GM18858 (cell line): ENCODE measurements around the gene FNDC5.

Experiments
- ATAC-seq: cut with Tn5 transposase; IDR thresholded peaks from one replicate; pipeline ENCODE4 v1.9.1; 2021; ENCODE audit not compliant: unreplicated experiment

The FNDC5 gene

DNA sequence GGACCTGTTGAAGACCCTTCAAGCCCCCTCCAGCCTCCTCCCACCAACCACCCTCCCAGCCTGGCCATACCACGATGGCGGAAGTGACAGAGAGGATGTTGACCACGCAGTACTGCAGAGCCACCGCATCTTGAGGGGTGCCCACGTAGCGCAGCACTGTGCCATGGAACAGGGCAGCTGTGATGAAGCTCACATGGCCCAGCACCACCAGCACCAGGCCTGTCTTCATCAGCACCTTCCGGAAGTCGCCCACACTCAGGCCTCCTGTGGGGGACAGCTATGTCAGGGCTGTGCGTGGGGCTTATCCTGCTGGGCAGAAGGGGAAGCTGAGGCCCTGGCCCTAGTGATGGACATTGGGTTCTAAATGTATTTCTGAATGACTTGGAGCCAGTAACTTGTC, 27.3 kb upstream of the FNDC5 start:
- no peak for ATAC-seq

DNA sequence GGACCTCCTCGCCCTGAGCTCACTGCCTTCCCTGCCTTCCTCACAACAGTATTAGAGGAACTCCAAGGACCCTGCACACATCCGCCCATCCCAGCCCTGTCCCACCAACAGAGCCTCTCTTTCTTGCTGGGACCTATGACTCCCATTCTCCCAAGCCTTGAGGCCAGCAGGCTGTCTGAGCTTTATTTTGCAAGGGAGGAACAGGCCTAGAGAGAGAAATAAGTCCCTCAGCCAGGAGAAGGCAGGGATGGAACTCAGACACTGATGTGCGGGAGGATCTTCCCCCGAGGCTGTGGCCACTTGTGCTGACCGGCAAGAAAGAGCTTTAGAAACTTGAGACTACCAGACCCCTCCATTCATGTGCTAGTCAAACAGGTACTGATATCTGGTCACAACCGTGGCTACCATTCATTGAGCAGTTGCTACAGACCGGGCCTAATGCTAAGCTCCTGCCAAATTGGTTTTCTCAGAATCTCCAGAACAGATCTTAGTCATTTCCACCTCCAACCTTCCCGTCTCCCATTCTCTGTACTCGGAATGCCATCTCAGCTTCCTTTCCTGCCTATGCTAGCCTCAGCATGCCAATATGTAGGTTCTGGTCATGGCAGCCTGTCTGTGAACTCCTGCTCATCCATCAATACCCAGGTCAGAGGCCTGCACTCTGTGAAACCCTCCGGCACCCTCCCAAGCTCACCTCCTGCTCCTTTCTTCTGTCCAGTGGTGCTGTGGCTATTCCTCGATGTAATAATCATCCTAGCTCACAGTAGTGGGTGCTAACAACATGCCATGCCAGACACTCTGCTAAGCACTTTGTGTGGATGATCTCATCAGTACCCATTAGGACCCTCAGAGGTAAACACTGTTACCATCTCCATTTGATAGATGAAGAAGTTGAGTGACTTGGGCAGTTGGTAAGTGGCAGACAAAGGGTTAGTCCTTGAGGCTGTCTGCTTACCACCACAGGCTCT, 26.7 kb upstream of the FNDC5 start:
- no peak for ATAC-seq

DNA sequence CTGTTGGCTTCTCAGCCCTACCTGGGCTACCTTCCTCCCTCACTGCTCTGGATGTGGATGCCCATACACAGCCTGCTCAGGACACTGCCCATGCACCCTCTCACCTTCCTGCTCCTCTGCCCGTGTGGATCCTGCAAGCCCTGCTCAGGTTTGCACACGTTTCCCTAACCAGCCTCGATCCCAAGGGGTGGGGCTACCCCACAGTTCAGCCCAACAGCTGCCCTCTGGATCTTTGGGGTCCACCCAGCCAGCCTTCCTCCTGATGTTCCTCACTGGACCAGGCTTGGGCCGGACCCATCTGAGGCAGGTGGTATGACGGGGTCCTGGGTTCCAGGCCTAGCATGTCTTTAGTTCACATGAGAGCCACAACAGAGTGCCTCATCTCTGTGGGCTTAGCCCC, 25.7 kb upstream of the FNDC5 start:
- ATAC-seq: no peak

DNA sequence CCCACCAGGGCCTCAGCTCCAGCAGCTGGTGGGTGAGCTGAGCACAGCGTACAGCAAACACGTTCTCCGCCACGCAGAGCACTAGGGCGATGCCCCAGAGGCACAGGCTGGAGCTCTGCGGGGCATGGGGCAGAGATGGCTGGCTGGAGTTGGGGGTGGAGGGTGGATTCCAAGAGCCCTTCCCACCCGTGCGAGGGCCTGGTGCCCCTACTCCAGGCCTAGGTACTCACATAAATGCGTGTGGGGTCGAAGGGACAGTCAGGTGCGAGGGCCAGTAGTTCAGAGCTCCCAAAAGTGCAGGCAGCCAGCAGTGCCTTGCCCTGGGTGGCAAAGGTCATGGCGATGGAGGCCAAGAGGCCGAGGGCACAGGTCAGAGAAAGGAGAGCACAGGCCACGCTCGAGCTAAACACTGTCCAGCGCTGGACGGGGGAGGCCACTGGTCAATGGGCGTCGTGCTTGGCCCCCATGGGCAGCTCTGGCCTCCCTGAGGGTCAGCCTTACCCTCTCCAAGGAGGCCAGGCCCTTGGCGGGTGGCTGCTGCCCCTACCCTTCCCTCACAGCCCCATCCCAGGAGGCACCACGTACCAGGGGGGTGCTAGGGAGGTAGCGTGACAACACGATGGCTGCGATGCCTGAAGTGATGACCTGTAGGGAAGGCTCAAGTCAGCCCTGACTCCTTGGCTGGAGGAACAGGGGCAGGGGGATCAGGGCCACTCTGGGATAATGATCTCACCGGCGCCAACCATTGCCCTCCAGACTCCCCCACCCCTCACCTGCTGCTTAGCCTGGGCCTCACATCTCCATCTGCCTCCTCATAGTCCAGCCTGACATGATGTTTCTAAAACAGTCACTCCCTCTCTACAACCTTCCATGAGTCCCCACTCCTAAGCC, 24.9 kb upstream of the FNDC5 start:
- no peak for ATAC-seq

DNA sequence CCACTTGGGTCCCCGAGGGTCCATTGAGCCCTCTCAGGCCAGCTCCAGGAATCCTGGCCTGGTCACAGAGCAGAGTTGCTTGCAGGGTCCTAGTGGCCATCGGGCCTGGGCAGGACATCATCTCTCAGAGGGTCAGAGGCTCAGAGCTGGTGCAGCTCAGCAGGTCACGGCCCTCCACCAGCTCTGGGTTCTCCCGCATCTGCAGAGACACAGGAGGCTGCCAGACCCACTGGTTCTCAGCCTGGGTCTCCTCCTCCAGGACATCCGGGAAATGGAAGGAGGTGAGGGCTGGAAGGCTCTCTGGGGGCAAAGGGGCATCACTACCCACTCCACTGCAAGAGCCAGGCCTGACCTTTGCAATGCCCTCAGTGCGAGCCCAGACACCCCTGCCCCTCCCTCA, 24.0 kb upstream of the FNDC5 start:
- ATAC-seq: no peak

DNA sequence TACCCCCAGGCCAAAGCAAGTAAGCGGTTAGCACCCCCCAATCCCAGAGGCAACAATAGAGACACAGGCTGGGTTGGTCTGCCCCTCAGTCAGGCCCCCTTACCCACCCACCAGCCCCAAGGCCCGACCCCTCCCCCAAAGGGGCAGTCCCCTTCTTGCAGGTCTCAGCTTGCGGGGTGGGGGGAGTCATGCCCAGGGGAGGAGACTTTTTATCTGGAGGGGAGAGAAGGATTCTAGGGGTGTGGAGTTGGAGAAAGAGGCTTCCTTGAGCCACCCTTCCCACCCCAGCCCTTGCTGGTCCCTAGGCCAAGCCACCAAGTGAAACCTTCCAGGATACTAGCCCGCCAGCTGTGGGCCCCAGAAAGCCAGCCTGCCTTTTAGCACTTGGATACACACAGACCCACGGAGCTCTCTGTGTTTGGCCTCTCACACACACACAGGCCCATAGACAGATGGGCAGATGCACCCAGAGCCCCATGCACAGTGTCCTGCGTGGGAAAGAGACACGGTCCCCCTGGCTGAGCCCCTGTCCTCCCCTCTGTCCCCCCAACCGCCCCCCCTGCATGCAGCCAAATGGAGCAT, 23.4 kb upstream of the FNDC5 start:
- ATAC-seq: no peak

DNA sequence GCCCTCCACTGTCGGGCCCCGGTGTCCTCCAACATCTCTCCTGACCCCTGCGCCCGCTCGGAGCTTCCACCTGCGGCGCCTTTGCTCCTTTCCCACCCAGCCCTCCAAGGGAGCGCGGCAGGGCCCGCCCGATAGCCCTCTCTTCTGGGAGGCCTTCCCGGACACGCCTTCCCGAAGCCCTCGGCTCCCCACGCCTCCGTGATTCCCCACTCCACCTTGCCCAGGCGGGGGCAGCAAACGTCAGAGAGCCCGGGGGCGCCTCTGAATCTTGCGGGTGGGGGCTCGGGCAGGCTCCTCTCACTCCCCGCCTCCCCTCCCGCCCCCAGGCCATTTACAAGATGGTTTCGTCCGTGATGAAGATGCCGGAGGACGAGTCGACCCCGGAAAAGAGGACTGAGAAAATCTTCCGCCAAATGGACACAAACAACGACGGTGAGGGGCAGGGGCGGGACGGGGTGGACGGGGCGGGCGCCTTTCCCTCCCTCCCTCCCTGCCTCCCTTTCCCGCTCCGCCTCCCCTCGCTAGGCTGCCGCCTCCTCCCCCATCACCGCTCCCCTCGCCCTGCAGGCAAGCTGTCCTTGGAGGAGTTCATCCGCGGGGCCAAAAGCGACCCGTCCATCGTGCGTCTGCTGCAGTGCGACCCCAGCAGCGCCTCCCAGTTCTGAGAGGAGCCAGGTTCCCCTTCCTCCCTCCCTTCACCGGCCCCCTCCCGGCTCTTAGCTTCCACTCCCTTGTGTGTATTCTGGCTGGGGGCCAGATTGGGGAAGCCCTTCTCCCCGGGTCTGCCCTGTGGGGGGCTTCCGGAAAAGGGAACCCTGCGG, 22.7 kb upstream of the FNDC5 start:
- no peak for ATAC-seq

DNA sequence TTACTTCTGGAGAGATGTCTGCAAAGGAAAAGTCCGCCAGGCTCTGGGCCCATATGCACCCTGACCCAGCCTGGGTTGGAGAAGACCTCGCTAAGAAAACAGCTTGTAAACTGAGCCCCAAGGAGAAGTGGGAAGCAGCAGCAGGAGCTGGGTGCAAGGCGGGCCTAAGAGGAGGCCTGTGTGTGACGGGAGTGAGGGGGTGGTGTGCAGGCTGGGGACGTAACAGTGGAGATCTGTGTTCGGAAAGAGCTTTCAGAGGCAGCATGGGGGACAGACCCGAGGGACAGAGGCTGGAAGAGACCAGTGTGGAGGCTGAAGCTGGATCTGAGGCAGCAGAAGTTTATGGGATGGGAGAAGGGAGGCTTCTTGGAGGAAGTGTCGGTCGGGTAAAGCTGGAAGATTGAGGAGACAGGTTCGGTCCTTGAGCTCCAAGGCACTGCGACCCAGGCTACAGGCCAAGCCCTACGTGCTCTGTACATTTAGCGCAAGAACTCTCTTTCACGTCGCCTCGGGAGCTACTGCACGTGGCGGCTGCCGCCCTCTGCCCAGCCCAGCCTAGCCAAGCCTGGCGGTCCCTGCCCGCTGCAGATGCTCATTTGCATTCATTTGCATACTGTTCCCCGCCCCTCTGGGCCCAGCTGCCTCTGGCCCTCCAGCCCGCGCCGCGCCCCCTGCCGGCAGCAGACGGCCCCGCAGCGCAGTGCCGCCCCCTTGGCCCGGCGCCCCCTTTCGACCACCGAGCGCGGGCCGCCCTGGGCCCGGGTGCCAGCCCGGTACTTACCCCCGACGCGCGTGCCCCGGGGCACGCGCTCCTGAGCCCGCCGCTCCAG, 21.9 kb upstream of the FNDC5 start:
- ATAC-seq: no peak

DNA sequence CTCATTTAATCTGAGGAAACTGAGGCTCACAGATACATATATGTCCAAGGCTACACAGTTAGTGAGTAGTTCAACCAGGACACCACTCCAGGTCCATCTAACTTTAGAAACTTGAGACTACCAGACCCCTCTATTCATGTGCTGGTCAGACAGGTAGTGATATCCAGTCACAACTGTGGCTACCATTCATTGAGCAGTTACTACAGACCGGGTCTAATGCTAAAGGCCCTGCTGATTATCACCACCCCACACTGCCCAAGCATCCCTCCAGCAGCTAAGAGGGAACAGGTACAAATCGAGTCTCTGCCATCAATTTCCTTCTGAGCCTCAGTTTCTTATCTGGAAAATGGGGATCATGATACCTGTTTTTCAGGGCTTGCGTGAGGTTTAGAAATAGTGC, 20.9 kb upstream of the FNDC5 start:
- ATAC-seq: no peak

DNA sequence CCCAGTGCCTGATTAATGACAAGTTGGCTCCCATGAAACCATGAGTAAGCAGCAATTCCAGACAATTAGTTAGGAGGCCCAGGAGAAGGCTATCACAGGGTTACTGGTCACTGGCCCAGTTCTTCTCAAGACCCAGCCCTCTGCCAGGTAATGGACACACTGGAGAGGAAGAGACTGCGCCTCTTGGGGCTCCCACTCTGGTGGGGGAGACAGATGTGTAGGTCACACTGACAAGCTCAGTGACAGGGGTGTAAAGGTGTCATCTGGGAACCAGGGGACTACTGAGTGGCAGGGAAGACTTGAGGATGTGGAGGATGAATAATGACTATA, 20.5 kb upstream of the FNDC5 start:
- no peak for ATAC-seq

DNA sequence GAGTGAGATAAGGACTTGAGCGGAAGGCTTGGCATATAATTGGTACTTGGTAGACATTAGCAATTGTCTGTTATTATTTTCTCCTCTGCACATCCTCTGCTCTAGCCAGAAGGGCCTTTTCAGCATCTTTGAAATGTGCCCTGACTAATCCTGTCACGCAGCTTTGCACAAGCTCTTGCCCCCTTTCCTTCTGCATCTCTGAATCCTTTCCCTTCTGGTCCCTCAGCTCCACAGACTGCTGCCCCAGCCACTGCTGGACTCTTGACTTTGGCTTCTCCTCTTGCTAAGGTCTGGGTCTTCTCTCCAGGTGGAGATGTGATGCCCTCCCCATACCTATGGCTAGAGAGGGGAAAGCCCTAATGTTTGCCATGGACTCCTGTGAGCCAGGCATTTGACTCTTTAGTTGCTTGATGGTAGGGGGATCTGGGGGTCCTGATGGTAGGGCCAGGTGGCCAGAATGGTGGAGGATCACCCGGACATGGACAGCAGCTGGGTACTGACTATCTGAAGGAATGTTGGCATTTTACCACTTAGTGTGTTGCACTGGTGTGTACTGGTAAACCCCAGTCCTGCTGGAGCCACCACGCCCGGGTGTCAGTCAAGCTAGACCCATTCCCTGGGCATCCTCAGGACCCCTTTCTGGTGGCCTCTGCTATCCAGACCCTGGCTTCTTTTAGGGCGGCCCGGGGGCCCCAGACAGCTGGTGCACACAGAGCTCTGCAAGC, 20.0 kb upstream of the FNDC5 start:
- no peak for ATAC-seq

DNA sequence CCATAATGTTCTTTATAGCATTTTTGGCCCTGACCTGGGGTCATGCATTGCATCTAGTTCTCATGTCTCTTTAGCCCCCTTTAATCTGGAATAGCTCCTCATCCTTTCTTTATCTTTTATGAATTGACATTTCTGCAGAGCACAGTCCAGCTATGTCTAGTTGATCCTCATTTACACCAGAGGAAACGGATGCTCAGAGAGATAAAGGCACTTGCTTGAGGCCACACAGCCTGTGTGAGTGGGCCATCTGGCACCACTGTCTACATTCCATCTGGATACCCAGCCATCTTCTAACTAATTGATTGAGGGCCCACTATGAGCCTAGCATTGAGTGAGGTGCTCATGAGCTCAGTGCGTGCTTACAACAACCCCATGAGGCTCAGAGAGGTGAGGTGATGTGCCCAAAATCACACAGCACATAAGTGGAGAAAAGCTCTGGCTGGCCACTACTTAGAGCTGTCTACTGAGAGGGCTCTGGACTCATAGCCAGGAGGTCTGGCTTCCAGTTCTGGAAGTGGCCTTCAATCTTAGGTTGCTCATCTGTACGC, 19.1 kb upstream of the FNDC5 start:
- ATAC-seq: no peak

DNA sequence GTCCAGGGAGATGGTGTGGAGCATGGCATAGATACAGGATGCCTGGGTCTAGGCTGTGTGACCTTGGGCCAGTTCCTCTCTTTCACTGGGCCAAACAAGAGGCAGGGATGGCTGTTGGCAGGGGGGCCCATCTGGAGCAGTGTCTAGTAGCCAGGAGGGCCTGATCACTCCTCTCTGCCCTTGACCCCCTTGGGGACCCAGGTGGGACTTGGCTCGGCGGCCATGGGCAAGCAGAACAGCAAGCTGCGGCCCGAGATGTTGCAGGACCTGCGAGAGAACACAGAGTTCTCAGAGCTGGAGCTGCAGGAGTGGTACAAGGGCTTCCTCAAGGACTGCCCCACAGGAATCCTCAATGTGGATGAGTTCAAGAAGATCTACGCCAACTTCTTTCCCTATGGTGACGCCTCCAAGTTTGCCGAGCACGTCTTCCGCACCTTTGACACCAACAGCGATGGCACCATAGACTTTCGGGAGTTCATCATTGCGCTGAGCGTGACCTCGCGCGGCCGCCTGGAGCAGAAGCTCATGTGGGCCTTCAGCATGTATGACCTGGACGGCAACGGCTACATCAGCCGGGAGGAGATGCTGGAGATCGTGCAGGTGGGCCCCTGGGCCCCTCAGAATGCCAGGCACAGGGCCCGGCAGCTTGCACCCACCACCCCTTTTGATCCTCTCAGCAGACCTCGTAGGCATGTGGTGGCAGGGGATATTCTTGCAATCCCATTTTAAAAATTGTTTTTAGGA, 18.1 kb upstream of the FNDC5 start:
- no peak for ATAC-seq

DNA sequence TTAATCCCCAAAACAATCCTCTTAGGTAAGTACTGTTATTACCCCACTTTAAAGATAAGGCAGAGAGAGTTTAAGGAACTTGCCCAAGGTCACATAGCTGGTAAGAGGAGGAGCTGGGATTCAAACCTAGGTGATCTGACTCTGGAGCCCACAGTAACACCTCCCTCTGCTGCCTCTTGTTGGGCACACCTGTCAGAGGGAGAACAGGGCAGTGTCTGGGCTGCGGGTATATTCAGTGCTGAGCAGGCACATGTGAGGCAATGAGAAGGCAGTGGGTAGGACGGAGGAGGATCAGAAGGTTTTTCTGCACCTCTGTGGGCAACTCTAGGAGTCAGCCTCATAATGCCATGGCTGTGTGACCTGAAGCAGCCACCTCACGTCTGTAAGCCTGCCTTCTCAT, 17.4 kb upstream of the FNDC5 start:
- no peak for ATAC-seq

DNA sequence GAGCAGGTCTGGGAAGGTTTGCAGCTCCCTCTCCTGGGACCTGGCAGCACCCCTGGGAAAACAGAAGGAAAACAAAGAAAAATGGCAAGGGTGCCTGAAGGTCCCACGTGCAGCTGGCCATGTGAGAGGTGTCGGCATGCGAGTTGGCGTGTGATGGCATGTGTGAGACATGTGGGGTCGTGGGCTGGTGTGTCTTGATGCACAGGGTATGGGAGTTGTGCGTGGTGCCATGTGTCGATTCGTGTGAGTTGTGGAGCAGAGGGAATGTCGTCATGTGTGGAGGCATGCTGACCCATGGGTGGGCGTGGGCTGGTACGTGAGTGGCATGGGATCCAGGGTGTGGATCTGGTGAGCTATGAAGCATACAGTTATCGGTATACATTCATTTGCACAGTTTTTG, 16.9 kb upstream of the FNDC5 start:
- ATAC-seq: no peak

DNA sequence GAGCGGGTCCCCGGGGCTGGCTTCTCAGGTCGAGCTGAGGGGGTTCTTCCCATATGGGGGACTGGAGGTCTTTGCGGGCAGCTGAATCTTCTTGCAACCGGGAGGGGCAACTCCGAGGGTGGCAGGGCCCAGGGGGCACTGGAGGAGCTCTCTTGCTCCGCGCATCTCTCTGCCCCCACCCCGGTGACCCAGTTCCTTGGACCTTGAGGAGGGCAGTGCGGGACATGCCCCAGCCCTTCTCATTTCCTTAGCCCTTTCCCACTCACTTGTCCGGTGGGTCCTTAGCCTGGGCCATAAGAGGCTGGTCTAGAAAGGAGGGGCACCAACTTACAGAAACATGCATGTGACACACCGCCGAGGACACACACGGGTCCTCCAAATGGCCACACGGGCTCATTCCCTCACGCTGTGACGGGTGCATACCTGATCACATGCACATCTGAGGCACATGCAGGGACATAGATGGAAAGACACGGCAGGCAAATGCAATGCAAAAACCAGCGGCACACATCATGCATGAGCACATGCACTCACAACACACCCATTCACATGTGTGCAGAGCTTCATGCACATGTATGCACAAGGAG, 16.2 kb upstream of the FNDC5 start:
- ATAC-seq: no peak

DNA sequence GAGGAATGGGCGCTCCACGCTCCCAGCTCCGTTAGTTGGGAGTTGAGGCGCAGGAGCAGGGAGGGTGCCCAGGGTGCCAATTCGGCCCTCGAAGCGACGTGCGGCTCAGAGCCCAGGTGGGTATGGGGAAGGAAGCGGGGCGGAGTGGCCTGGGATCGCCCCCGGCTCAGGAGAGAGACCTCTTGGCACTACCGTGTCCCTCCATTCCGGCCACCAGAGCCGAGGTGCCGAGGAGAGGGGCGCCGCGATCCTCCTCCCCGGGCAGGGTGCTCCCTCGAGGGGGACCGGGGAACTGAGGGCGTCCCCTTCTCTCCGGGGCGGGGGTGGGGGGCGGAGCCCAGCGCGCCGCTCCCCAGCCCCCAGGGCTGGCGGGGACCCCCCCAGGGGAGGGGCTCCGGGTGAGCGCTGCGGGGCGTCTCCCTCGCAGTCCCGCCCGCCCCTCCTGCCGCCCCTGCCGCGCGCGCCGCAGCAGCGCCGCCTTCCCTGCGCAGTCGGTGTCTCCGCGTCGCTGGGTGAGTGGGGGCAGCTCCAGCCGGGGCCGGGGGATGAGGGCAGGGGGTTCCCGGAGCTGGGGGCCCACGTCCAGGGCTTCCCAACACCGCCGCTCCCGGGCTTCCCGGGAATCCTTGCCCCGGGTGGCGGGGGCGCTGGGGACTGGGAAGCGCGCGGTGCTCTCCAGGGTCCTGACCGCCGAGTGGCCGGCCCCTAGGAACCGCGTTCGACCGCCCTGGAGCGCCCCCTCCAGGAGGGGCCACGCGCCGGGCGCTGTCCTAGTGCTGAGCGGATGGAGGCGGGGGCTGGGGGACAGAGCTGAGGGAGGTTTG, 15.5 kb upstream of the FNDC5 start, which contains the start of gene HPCA:
TSS of gene HPCA (plus strand) at position 488 of the 824 bp plus-strand sequence. CDS start 2,408 bp downstream, outside the sequence.
- no peak for ATAC-seq
